HG02885 (cell line): ENCODE measurements around the gene CCL5.
"Not testable (repeated sequence)": the region's sequence is repeated elsewhere in the genome, so short reads cannot be mapped to it uniquely, and the experiment has no call there.

Experiments used
- ATAC-seq: cut with Tn5 transposase; IDR thresholded peaks from one replicate; pipeline ENCODE4 v1.9.1; 2021; ENCODE audit warnings: mild to moderate bottlenecking; ENCODE audit not compliant: unreplicated experiment, poor library complexity

The CCL5 gene

GRCh38 chr17:35900280-35900679 is 20.1 kb upstream of the CCL5 start:
- no peak for ATAC-seq

GRCh38 chr17:35898283-35899070 is 18.3 kb upstream of the CCL5 start:
- ATAC-seq: no peak

- ATAC-seq: not testable (repeated sequence)
These were observed 17.6 kb upstream of the CCL5 start for GRCh38 chr17:35897772-35898171.

- no peak for ATAC-seq
These were observed 15.8 kb upstream of the CCL5 start for GRCh38 chr17:35895636-35896587.

GRCh38 chr17:35894206-35894605 is 14.0 kb upstream of the CCL5 start:
- ATAC-seq: no peak

- ATAC-seq: no peak
These were observed 13.6 kb upstream of the CCL5 start for GRCh38 chr17:35893751-35894150.

- ATAC-seq: no peak
These were observed 12.2 kb upstream of the CCL5 start for GRCh38 chr17:35892091-35893035.

GRCh38 chr17:35891269-35891668 is 11.1 kb upstream of the CCL5 start:
- no peak for ATAC-seq

- no peak for ATAC-seq
These were observed 10.6 kb upstream of the CCL5 start for GRCh38 chr17:35890774-35891155.

GRCh38 chr17:35889818-35890773 is 9.9 kb upstream of the CCL5 start:
- ATAC-seq: no peak

- no peak for ATAC-seq
These were observed 9.1 kb upstream of the CCL5 start for GRCh38 chr17:35889241-35889640.

- no peak for ATAC-seq
These were observed 1.8 kb downstream of the CCL5 start for GRCh38 chr17:35878361-35878760.

- no peak for ATAC-seq
These were observed 2.7 kb downstream of the CCL5 start for GRCh38 chr17:35877345-35878029.

GRCh38 chr17:35876534-35876933 is 3.6 kb downstream of the CCL5 start:
- no peak for ATAC-seq

GRCh38 chr17:35875800-35876139 is 4.4 kb downstream of the CCL5 start:
- ATAC-seq: no peak

- no peak for ATAC-seq
These were observed 4.9 kb downstream of the CCL5 start for GRCh38 chr17:35875072-35875799.

GRCh38 chr17:35872196-35872980 is 7.8 kb downstream of the CCL5 start:
- ATAC-seq: no peak
